Stimulated activated CD8-positive, alpha-beta memory T cell treated with anti-CD3 and anti-CD28 coated beads, Interleukin-7, amount 100 ng/mL, for 24 hours (primary cell): Measurements from ENCODE around the gene RAD51B.

Experiments used
- DNase-seq: peaks from one replicate; pipeline ENCODE4 v3.0.0-alpha.2; 2020; ENCODE audit warnings: low read depth

RAD51B gene

GRCh38 chr14:68730348-68730747 lies 910.8 kb downstream of the RAD51B start:
- no peak for DNase-seq

GRCh38 chr14:68730811-68731425 lies 911.3 kb downstream of the RAD51B start:
- no peak for DNase-seq

GRCh38 chr14:68733086-68733914 lies 913.7 kb downstream of the RAD51B start:
- no peak for DNase-seq

GRCh38 chr14:68734231-68734732 lies 914.7 kb downstream of the RAD51B start:
- peak; percentile 13 for DNase-seq

- DNase-seq = no peak
Measured at GRCh38 chr14:68735856-68736255, 916.3 kb downstream of the RAD51B start.

- DNase-seq = no peak
Measured at GRCh38 chr14:68736471-68736871, 916.9 kb downstream of the RAD51B start.

GRCh38 chr14:68737086-68737485 lies 917.5 kb downstream of the RAD51B start:
- DNase-seq = no peak

- no peak for DNase-seq
Measured at GRCh38 chr14:68738559-68738958, 919.0 kb downstream of the RAD51B start.

- DNase-seq = no peak
Measured at GRCh38 chr14:68739701-68740100, 920.1 kb downstream of the RAD51B start.

- no peak for DNase-seq
Measured at GRCh38 chr14:68740788-68741476, 921.4 kb downstream of the RAD51B start.

GRCh38 chr14:68741477-68741791 lies 921.9 kb downstream of the RAD51B start:
- DNase-seq = no peak

- no peak for DNase-seq
Measured at GRCh38 chr14:68741839-68742470, 922.4 kb downstream of the RAD51B start.

- DNase-seq = no peak
Measured at GRCh38 chr14:68744613-68745012, 925.0 kb downstream of the RAD51B start.

- no peak for DNase-seq
Measured at GRCh38 chr14:68747393-68747792, 927.8 kb downstream of the RAD51B start.

GRCh38 chr14:68748260-68748659 lies 928.7 kb downstream of the RAD51B start:
- DNase-seq = no peak

- DNase-seq = no peak
Measured at GRCh38 chr14:68748691-68749090, 929.1 kb downstream of the RAD51B start.

- no peak for DNase-seq
Measured at GRCh38 chr14:68749487-68750475, 930.2 kb downstream of the RAD51B start.

GRCh38 chr14:68752271-68753006 lies 932.9 kb downstream of the RAD51B start:
- no peak for DNase-seq

- DNase-seq = no peak
Measured at GRCh38 chr14:68753690-68754089, 934.1 kb downstream of the RAD51B start.

- DNase-seq = no peak
Measured at GRCh38 chr14:68755016-68755353, 935.4 kb downstream of the RAD51B start.
